HepG2 (cell line): ENCODE measurements around the gene RHOG. TPM values are rescaled to one million over a fixed set of nuclear protein-coding genes. Genes with fewer than 3 reads are reported as not detected.
A peak's percentile ranks its signal among the peaks of the same experiment; 100 is the strongest.

Experiments
- ATAC-seq: fragments of 200-7000 bp; cut with Tn5 transposase; 3 replicates; pipeline ENCODE4 v1.9.1; 2020; ENCODE audit warnings: mild to moderate bottlenecking, moderate library complexity
- BruUV-seq: library from RNA; stranded (reverse); fragments of 400-500 nt; replicated peaks from 2 replicates; lab custom pipeline; 2021; lab: Mats Ljungman, UMichigan
- CTCF ChIA-PET: fragments of 300-600 bp; formaldehyde crosslinking; extraction: SDS; loops from one replicate; lab custom pipeline; 2021; ENCODE audit warnings: low total read pairs, inconsistent platforms, low intra/inter-chr PET ratio; lab: Yijun Ruan, JAX
- POLR2A ChIA-PET: fragments of 350-600 bp; sonication (Branson Sonifier 250); formaldehyde crosslinking; loops from one replicate; lab custom pipeline; 2020; ENCODE audit warnings: antibody characterized with exemption, inconsistent platforms; lab: Yijun Ruan, JAX
- DNase-seq: peaks from one replicate; pipeline ENCODE4 v3.0.0-alpha.2; 2015; ENCODE audit warnings: low spot score
- FAIRE-seq: peaks from 3 replicates; lab custom pipeline; 2011; peaks lifted over from hg19 to GRCh38; lab: Jason Lieb, UNC
- H2AFZ ChIP-seq: one replicate; pipeline ENCODE4 v1.6.1; 2011; ENCODE audit warnings: low read length, inconsistent platforms
- H3K27ac ChIP-seq: fragments of 300-600 bp; 3 replicates; pipeline ENCODE4 v1.8.0; 2011; ENCODE audit warnings: mixed run types, mild to moderate bottlenecking, mixed read lengths, low read length, inconsistent platforms; ENCODE audit not compliant: insufficient read depth; ENCODE audit errors: extremely low read length
- H3K27me3 ChIP-seq, 2 experiments: fragments of 200-600 bp in 1 of 2; 2 replicates in 1 of 2; 3 replicates in 1 of 2; pipeline versions ENCODE4 v1.6.0 to v1.8.0; 2011; ENCODE audit warnings: low read length in 2 of 2, mild to moderate bottlenecking in 2 of 2, moderate library complexity in 2 of 2, inconsistent platforms in 1 of 2; ENCODE audit not compliant: insufficient read depth in 2 of 2, control insufficient read depth in 1 of 2
- H3K36me3 ChIP-seq, 2 experiments: fragments of 200-600 bp in 1 of 2; replicated peaks in 1 of 2; 2 replicates in 1 of 2; 3 replicates in 1 of 2; pipeline versions ENCODE4 v1.5.1 to v1.8.0; 2011; ENCODE audit warnings: low read length in 2 of 2, inconsistent platforms in 1 of 2; ENCODE audit not compliant: insufficient read depth in 2 of 2, control insufficient read depth in 1 of 2
- H3K4me1 ChIP-seq: 2 replicates; pipeline ENCODE4 v1.5.1; 2012; ENCODE audit warnings: low read length, inconsistent platforms; ENCODE audit not compliant: insufficient read depth
- H3K4me2 ChIP-seq: 2 replicates; pipeline ENCODE4 v1.6.0; 2011; ENCODE audit warnings: low read depth, low read length, inconsistent platforms
- H3K4me3 ChIP-seq, 3 experiments: fragments of 200-600 bp in 1 of 3; sonication (generic), shearing (Covaris generic) in 1 of 3; replicated peaks in 1 of 3; 2 replicates each; pipeline ENCODE4 v1.5.1; 2011 to 2016; ENCODE audit warnings: low read length in 3 of 3, inconsistent platforms in 2 of 3, low read depth in 2 of 3, mild to moderate bottlenecking in 2 of 3, control low read depth in 1 of 3, mixed read lengths in 1 of 3; ENCODE audit not compliant: insufficient read depth in 1 of 3
- H3K79me2 ChIP-seq: one replicate; pipeline ENCODE4 v1.6.1; 2011; ENCODE audit warnings: low read length, inconsistent platforms; ENCODE audit not compliant: insufficient read depth
- H3K9ac ChIP-seq: 2 replicates; pipeline ENCODE4 v1.6.0; 2011; ENCODE audit warnings: mild to moderate bottlenecking, low read depth, low read length, inconsistent platforms; ENCODE audit not compliant: insufficient read depth
- H3K9me3 ChIP-seq: 2 replicates; pipeline ENCODE4 v1.5.1; 2012; ENCODE audit warnings: mild to moderate bottlenecking, low read length
- H4K20me1 ChIP-seq: 2 replicates; pipeline ENCODE4 v1.6.0; 2011; ENCODE audit warnings: inconsistent platforms, mild to moderate bottlenecking, low read length, moderate library complexity; ENCODE audit not compliant: insufficient read depth
- FOXM1 ChIP-seq: sonication (generic); formaldehyde crosslinking; IDR thresholded peaks from 2 replicates; pipeline ENCODE4 v1.5.0; 2020; ENCODE audit warnings: missing genetic modification reagents
- ZKSCAN1 ChIP-seq: fragments of 150-350 bp; IDR thresholded peaks from 2 replicates; pipeline ENCODE4 v1.6.1; 2014; ENCODE audit warnings: low read length
- ZMYM3 ChIP-seq: sonication (generic); formaldehyde crosslinking; IDR thresholded peaks from 2 replicates; pipeline ENCODE4 v1.5.1; 2020; ENCODE audit warnings: mild to moderate bottlenecking, missing genetic modification reagents
- ZNF460 ChIP-seq: sonication (generic); formaldehyde crosslinking; IDR thresholded peaks from 2 replicates; pipeline ENCODE4 v1.5.1; 2020; ENCODE audit warnings: missing genetic modification reagents, mild to moderate bottlenecking, borderline replicate concordance
- ZNF770 ChIP-seq: sonication (generic); formaldehyde crosslinking; IDR thresholded peaks from 2 replicates; pipeline ENCODE4 v1.5.0; 2020; ENCODE audit warnings: mild to moderate bottlenecking, missing genetic modification reagents
- WGBS: methylation state at CpG from one replicate; pipeline ENCODE4 v1.1.6; 2017; ENCODE audit warnings: low lambda C conversion rate; 5-methylcytosine and 5-hydroxymethylcytosine counted together
- in situ Hi-C: cut with HindIII; loops from 2 replicates; pipeline ENCODE4 v1.10.0; 2017; ENCODE audit warnings: low pct_unique_long_range_greater_than_20kb; ENCODE audit not compliant: extremely low pct_ligation_motif_present
- intact Hi-C: fragments of 100-400 bp; cut with micrococcal nuclease; formaldehyde crosslinking; loops from one replicate; pipeline ENCODE4 v1.10.0; 2022; ENCODE audit not compliant: unreplicated experiment
- polyA plus RNA-seq, 8 experiments: library from polyadenylated mRNA; depleted of rRNA in 3 of 8; stranded (reverse) in 7 of 8; unstranded in 1 of 8; fragments of >200 nt; fragmentation: Illumina TruSeq in 4 of 8; extraction: Trizol in 4 of 8; gene quantifications; 2 replicates each; pipeline versions ENCODE4 v1.2.1 to v1.2.3, GENCODE V29; 2011 to 2016; ENCODE audit warnings: low read depth in 4 of 8, missing spikeins in 1 of 8, mixed read lengths in 1 of 8; ENCODE audit not compliant: insufficient read depth in 1 of 8
- total RNA-seq, 5 experiments: library from RNA; depleted of rRNA; stranded (reverse); fragments of >200 nt; fragmentation: Illumina TruSeq; extraction: Trizol; gene quantifications; 2 replicates each; pipeline ENCODE4 v1.2.3, GENCODE V29; 2016; ENCODE audit warnings: low read depth in 1 of 5

The RHOG gene
- total and polyA plus RNA-seq, 2 of the 13 experiments (the other 11 are each of a cell fraction or from before 2014, with no cell fraction given), result 7.7 to 23.4 TPM

GRCh38 chr11:3795131-3796001 lies 45.4 kb downstream of the RHOG start:
- DNase-seq (no peak), FAIRE-seq (no peak), ATAC-seq (no peak)
- H3K4me1 ChIP-seq, result peaks cover 32% of the 10 kb centered on the region
- peak overlapping the region; percentile 85 for H3K4me2 ChIP-seq
- ChIA-PET CTCF (no interaction called here), POLR2A (interaction anchor here (1.8 kb wide), 1 partner anchor 13 kb away, joined by 5 read pairs; the partner anchor contains the start of gene PGAP2)
- in situ Hi-C loops, result no loop called here
- H3K27me3 ChIP-seq, result no peaks in the 10 kb centered on the region; a peak in 1 of 5 replicates
- TF ChIP-seq ZNF460 (peak; percentile 89), ZNF770 (CRISPR knock-in tag) (peak; percentile 14; the same call in 1 of the 2 replicates), ZMYM3 (CRISPR knock-in tag) (0 out of 2 replicates have a peak, but pooled peaks have one; percentile 18), ZKSCAN1 (peak; percentile 78), FOXM1 (no peak)
- peak overlapping the region; percentile 87 to 98 (median 96); a peak in 5 of 6 replicates for H3K4me3 ChIP-seq
- no peak overlapping the region for H2AFZ ChIP-seq
- H3K9me3 ChIP-seq, result no peaks in the 10 kb centered on the region
- intact Hi-C loops, result no loop called here
- BruUV-seq, result no TSS peak
- H4K20me1 ChIP-seq, result peaks cover 23% of the 10 kb centered on the region
- H3K27ac ChIP-seq, result peak overlapping the region; percentile 88
- WGBS, result 86% methylated on average over 8 of the region's 8 CpGs
- H3K9ac ChIP-seq, result peak overlapping the region; percentile 97
- H3K36me3 ChIP-seq, result peaks cover 3 to 19% of the 10 kb centered on the region in 2 experiments; a peak in 4 of 5 replicates
- H3K79me2 ChIP-seq, result peaks cover 63% of the 10 kb centered on the region
